ENCODE data around the gene NLRC5.
"Not testable (repeated sequence)": the region's sequence is repeated elsewhere in the genome, so short reads cannot be mapped to it uniquely, and the experiment has no call there.

NLRC5 gene

DNA sequence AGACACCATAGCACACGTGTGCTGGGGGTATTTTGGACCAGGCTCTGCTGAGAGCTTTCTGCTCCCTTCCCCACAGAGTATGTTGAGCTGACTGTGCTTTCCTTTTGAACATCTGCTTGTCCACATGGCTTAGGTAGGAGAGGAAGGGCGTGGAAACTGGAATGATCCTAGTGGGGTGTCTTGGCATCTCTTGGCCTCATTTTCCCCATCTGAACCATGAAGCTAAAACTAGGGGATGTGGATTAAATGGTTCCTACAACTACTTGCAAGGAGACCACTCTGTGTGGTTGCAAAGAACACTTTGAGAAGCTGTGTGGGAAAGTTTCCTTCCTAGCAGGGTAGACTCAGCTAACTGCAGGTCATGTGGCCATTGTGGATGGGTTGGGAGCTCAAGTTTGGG lies 6.7 kb upstream of the NLRC5 start:
- no peak for DNase-seq

DNA sequence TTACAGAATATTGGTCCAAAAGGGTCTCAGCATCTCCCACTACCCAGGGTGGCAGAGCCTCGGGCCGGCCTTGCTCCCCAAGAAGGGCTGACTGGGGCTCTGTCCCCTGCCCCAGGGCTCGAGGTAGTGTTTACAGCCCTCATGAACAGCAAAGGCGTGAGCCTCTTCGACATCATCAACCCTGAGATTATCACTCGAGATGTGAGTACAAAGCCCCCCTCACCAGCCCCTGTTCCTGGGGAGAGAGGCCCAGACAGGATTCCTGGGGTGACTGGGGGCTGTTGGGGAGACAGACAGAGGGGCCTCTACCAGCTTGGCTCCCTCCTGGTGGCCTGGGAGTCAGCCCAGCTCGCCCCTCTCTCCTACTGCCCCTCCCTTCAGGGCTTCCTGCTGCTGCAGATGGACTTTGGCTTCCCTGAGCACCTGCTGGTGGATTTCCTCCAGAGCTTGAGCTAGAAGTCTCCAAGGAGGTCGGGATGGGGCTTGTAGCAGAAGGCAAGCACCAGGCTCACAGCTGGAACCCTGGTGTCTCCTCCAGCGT lies 6.1 kb upstream of the NLRC5 start:
- no peak for DNase-seq

DNA sequence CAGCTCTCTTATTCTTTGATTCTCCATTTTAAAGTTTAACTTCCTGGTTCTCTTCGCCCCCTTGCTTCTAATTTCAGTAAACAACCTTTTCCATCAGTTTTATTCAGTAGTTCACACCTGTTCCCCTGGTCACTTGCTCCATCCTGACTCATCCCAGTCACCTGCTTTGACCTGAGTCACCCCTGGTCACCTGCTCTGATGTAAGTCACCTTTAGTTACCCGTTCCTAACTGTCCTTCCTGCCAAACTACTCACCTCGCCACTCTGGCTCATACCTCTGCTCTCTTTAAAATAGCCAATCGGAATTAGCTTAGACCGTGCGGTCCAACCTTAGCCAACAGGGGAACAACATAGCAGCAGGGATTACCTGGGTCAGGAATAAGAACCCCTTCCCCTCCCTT lies 4.7 kb upstream of the NLRC5 start:
- no peak for DNase-seq

DNA sequence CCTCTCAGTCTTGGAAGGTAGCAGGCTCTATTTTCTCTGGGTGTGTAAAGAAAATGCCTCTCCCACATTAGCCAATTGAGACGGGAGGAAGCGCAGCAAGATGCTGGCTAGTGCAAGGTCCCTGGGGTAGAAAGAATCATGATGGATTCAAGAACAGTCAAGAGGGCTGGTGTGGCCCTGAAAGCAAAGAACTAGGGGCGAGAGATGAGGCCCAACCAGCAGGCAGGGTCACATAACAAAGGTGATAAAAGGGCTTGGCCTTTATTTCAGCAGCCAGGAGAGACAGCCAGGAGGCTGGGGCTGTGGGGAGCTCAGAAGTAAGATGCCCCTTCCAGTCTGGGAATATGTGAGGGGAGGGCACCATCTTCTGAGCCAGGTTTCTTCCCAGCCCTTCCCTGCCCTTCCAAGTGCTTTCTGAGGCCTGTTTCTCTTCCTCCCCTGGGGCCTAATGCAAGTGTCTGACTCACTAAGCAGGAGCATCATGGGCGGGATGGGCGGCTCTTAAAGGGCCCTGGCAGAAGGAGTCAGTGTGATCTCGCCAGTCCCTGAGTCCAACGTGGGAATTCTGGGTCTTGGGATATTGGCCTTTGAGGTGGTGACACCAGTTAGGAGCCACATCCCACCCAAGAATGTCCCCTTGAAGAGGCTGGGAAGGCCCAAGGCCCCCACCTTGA lies 3.9 kb upstream of the NLRC5 start:
- peak; percentile 6 for DNase-seq

DNA sequence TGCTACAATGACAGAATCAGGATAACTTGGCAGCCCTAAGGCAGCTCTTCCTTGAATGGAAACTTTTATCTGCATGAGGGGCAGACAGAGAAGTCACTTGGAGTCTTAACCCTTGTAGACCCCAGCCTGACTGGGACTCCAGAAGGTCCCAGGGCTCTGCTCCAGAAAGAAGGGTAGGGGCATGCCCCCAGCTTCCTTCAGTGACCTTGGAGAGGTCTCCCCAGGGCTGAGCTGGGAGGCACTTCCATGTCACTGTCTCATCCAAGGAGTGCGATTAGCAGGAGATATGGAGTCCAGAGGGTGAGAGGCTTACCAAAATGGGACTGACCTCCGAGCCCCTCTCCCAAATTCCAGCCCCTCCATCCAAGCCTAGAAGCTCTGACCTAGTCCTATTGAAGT lies 3.4 kb upstream of the NLRC5 start:
- no peak for DNase-seq

DNA sequence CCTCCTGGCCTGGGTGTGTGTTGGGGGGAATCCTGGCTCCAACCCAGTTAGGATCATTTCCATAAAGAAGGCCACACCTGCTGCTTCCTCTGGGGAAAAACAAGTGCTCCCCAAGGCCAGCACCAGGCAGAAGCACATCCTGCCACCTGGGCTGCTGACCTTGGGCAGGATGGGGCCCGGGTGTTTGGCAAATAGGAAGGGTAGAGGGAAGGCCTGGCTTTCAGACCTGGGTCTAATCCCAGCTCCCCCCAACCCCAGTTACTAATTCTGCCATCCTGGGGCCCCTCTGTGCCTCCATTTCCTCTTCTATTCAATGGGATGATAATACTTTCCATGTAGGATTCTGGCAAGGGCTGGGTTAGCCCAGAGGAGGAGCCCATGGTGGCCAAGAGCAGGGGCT lies 3.0 kb upstream of the NLRC5 start:
- peak; percentile 12 for DNase-seq

DNA sequence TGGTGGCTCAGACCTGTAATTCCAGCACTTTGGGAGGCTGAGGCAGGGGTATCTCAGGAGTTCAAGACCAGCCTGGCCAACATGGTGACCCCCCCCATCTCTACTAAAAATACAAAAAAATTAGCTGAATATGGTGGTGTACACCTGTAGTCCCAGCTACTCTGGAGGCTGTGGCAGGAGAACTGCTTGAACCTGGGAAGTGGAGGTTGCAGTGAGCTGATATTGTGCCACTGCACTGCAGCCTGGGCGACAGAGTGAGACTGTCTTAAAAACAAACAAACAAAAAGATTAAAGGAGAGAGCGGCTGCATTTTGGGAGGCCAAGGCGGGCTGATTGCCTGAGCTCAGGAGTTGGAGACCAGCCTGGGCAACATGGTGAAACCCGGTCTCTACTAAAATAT lies 2.4 kb upstream of the NLRC5 start:
- not testable (repeated sequence) for DNase-seq

DNA sequence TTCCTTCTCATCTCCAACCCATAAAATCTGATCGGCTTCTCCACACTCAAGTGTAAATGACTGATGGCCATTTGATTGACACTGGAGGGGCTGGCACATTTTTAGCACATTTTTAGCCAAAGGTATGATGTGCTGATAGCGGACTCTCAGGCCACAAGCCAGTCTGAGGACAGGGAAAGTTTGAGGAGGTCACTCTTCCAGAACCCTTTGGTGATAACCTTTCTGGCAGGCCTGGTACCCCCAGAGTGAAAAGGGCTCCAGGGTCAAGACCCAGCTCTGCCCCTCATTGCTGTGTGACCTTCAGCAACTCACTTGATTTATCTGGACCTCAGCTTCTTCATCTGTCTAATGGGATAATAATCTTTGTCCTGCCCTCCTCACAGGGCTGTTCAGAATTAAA lies 1.7 kb upstream of the NLRC5 start:
- DNase-seq, result no peak

DNA sequence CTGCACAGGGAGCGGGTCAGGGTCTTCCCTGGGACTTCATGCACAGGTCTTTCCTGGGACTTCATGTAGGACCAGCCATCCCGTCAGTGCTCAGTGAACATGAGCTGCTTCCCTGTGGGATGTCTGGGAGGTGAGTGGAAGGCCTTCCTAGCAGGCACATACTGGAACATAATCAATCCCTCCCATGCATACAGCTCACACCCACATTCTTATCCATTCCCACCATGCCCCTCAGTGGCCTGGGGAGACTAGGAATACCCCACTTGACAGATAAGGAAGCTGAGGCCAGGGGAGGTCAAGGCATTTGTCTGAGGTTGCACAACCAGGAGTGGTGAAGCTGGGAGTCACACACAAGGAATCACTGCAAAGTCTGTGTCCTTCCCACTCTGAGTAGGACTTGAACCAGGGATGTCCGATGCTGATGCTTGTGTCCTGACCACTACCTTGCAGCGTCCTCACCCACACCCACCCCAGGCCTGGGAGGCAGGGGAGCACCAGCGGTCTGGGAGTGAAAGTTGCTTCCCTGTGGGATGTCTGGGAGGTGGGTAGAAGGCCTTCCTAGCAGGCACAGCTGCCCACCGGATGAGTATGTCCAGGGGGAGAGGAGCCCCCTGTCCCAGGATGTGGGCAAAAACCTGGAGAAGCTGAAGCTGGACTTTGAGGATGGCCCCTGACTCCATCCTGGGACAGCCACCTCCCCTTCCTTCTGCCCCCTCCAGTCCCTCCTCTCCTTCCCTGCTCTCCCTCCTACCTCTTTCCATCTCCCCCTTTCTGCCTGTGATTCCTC lies 1.0 kb upstream of the NLRC5 start:
- DNase-seq, result no peak

DNA sequence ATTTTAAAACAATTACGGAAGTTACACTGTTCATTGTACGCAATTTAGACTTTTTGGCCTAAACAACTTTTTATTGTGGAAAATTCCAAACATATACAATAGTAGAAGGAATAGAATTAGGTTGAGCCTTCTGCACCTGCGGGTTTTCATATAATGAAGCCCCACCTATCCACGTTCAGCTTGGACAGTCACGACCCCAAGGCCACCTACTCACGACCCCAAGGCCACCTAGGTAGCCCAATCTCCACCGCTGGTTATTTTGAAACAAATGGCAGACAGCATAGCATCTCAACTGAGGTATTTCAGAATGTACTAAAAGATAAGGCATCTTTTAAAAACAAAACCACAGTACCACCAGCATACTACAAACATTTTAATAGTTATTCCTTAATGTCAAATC lies 631 bp downstream of the NLRC5 start:
- DNase-seq, result no peak

DNA sequence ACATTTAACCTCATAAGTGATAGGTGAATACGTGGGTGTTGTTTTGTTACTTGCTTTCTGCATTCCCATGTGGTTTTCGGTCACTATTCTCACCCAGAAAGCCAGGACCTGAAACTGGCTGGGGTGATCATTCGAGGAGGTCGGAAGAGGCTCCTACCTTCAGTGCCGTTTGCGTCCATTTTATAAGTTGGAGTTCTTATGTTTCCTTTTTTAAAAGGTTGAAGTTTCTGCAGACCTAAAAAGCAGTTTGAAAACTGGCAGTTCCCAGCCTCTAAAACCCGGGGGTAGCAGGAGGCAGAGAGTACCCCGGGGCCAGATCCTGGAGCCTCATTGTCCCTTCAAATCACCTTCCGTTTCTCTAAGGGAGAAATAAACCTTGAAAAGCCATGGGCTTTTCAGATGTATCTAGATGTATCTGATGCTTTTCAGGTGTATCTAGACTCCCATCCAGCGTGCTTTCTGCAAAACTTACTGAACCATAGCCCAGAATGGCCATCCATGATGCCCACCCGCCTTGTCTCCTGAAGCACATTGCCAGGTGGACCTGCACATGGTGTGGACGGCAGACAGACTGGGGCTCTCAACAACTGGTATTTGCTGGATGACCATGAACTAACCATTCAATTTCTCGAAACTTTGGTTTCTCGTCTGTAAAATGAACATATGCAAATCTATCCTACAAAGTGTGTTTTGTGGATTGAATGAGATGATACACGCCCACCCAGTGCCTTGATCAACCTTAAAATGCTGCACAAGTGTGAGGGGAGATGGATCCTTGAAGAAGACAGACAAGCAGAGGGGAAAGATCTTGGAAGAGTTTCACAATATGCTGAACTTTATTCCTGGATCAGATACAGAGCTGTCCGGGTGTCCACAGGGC lies 1.3 kb downstream of the NLRC5 start:
- no peak for DNase-seq

DNA sequence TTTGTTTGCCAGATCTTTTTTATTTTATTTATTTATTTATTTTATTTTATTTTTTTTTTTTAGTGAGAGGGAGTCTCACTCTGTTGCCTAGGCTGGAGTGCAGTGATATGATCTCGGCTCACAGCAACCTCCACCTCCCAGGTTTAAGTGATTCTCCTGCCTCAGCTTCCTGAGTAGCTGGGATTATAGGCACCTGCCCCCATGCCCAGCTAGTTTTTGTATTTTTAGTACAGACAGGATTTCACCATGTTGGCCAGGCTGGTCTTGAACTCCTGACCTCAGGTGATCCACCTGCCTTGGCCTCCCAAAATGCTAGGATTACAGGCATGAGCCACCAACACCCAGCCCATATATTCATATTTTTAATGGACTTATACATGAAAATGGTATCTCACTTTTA lies 3.1 kb downstream of the NLRC5 start:
- DNase-seq, result not testable (repeated sequence)

DNA sequence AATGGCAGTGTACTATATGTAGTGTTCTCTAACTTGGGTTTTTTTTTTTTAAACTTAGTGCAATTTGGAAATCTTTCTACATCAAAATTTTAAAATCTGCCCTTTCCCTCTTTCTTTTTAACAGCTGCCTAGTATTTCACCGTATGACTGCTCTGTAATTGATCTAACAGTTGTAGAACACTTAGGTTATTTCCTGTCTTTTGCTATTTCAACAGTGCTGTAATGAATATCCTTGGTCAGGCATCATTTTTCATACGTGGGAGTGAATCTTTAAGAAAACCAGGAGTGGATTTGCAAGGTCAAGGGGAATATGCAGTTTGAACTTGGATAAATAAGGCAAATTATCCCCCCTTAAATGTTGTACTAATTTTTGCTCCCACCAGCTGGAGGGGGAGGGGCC lies 3.8 kb downstream of the NLRC5 start:
- DNase-seq, result no peak

DNA sequence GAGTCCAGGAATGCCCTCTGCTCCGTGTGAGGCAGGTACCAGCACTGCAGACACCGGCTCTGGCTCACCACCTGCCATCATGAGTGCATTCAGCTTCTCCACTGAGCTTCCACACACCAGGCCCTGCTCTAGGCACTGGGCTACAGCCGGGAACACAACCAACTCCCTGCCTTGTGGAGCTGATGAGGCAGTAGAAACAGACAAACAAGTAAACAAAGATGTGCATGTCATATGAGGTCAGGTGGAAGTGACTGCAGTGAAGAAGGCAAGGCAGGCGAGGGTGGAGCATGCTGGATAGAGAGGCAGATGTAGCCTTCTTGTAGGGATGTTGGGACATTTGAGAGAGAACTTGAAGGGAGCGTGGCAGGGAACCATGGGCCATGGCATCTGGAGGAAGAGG lies 5.0 kb downstream of the NLRC5 start:
- DNase-seq, result no peak

DNA sequence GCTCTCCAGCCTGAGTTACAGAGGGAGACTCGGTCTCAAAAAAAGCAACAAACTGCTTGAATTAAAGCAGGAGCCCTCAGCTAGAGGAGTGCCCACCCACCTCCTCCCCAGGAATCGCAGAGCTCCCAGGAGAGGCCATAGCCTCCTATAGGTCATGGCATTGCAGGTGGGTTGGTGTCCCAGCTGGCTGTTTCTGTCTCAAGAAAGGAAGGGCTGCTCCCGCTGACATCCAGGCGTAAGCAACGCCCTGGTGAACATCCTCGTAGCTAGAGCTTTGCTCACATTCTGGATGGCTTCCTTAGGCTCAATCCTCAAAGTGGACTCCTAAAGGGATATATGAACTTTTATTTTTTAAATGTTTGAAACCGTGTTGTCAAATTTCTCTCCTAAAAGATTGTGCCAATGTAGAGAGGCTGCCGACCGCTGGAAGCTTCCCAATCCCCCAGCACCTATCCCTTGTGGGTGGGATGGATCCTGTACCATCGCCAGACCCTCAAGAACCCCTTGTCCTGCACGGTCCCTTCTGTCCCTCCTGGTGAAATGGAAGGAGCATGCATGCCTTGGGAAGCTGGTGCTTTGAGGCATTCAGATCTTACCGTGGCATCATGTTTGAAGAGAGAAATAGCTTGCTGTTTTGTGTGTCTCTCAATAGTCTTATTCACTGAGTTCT lies 5.9 kb downstream of the NLRC5 start:
- no peak for DNase-seq

DNA sequence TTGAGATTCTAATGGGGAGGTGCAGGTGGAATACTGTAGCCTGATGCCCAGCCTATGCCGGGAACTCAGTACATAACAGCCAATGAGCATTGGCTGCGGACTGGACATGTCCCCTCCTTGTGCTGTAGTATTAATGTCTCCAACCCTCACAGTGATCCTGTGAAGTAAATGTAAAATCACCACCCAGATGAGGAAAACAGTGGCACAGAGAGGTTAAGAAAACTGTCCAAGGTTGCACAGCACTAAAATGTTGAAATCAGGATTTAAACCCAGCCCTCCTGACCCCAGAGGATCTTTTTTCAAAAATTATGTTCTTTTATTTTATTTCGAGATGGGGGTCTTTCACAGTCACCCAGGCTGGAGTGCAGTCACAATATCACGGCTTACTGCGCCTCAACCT lies 7.9 kb downstream of the NLRC5 start:
- no peak for DNase-seq

DNA sequence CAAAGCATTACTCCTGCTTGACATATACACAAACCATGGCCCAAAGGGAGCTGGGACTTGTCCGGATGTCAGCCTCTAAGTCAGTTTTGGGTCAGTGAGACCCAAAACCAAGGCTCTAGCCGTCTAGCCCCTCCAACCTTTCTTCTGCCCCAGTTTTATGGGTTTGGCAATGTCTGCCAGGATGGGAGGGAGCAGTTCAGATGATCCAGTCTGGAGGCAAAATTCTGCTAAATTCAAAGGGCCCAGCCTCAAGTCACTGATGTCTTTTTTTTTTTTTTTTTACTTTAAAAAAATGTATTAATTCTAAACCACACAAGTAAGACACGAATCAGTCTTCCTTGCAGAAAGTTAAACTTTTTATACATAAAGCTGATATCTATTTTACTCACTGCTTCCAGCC lies 8.6 kb downstream of the NLRC5 start:
- no peak for DNase-seq

DNA sequence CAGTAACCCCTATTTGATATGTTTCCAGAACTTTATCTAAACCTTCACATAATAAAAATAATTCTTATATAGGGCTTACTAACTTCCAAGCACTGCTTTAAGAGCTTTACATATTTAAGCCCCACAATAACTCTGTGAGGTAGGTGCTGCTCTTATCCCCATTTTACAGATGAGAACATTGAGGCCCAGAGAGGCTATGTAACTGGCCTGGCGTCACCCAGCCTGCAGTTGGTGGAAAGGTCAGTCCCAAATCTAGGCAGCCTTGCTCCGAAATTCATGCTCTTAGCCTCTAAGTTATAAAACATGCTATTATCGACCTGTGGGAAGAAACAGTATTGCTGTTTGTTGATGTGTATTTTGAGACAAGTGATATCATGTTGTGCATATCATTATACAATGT lies 9.0 kb downstream of the NLRC5 start:
- DNase-seq, result no peak

DNA sequence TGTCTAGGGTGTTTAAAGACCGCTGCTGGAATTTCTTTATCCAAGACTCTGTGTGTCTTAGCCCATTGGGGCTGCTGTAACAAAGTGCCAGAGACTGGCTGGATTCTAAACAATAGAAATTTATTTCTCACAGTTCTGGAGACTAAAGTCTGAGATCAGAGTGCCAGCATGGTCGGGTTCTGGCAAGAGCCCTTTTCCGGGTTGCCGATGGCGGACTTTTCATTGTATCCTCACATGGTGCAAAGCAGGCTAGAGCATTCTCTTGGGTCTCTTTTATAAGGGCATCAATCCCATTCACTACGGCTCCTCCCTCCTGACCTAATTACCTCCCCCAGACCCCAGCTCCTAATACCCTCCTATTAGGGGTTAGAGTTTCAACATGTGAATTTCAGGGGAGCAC lies 9.5 kb downstream of the NLRC5 start:
- no peak for DNase-seq

DNA sequence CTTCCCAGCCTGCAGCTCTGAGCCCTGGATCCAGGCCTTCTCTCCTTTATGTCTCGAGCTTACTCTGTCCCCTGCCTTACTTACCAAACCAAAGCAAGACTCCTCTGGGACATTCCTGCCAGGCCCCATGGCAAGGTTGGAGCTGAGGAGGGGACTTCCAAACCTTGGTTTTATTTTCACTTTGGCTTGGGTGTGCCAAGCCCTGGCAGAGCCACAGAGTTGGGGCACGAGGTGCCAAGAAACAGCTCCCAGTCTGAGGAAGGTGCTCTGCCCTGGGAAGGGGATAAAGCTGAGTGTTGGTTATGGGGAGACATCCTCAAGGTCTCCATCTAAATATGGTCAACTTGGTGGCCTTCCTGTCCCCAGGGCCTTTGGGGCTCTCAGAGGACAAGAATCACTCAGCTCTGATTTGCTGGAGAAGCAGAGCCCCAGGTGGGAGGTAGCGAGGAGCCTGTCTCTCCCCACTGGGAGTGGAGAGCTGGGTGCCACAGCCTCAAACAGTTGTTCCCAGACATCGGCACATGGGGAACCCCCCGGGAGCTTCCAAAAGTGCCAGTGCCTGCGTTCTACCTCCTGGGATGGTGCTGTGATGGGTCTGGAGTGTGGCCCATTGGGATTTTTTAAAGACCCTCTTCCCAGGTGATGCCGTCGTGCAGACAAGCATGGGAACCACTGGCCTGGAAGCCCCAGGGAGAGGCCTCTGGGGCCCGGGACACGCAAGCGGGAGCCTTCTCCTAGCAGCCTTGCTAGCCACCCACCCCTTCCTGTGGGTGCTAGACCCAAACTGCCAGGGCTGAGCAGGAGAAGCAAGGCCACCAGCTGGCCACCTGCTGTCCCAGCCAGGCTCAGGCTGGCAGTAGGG lies 10.3 kb downstream of the NLRC5 start:
- no peak for DNase-seq

DNA sequence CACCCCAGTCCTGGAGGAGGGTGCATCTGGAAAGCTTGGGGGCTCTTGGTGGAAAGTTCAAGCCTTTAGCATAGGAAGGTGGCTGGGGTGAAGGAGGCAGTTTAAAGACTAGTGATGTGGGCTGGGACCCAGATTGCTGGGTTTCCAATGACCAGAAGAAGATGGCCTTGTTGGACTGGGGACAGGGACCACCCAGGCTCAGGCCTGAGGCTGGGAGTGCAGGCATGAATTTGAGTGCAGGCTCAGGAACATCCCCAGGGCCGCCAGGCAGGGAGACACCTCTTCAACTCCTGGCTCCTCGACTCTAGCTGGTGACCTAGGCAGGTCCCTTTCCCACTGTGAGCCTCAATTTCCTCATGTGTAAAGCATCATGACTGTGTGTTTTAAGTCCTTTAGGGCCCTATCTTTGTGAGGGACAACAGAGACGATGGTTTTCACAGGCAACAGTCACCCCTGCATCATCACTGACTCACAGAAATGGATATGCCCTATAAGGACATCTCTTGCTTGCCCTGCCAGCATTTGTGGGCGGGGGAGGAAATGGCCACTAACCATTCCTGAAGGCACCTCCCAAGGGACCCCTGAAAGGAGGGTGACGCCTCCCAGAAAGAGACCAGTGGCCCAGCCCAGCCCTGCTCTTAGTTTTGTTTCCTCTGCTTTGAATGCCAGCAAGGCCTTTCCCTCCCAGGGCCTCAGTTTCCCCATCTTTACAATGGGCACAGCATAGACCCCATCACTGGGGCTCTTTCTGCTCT lies 11.1 kb downstream of the NLRC5 start:
- DNase-seq, result no peak

Data from DMS153 (cell line).